ENCODE results near the gene SRSF2.
A peak's percentile ranks its signal among the peaks of the same experiment; 100 is the strongest.

SRSF2 gene, protein sequence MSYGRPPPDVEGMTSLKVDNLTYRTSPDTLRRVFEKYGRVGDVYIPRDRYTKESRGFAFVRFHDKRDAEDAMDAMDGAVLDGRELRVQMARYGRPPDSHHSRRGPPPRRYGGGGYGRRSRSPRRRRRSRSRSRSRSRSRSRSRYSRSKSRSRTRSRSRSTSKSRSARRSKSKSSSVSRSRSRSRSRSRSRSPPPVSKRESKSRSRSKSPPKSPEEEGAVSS

DNA sequence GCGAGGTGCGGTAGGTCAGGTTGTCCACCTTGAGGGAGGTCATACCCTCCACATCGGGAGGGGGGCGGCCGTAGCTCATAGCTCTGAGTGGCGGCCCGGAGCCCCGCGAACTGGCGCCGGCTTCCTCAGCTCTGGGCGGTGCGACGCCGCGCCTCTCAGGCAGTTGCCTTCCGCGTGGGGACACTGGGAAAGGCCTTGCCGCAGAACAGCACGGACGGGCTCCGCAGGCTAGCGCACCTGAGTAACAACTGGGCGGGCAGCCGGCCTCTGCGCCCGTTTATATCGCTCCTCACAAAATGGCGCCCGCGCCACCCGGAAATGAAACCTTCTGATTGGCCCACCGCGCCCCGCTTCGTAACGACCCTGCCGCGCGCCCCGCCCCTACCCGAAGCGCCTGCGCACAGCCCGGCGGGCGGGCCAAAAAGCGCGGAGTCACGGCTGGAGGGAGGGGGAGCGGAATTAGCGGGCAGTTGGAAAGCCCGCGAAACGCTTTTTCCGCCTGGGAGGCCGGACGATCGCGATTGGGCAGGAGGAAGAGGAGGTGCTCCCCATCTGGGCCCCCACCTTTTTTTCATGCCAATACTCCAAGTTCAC is at the start of gene SRSF2:
Gene SRSF2, minus strand, starts transcription at position 250 of the 594 bp plus-strand sequence. Its CDS starts 171 bp downstream, at position 79.
- H3K9me3 ChIP-seq (ENCODE audit: control insufficient read depth in 1 of 2, low read length in 2 of 2) = no peaks in the 10 kb centered on the region
- peaks cover 40 to 66% of the 10 kb centered on the region in 2 donors for H3K4me1 ChIP-seq (ENCODE audit: control insufficient read depth in 1 of 2, insufficient read depth in 2 of 2, low read length in 2 of 2)
- peak within 1 kb of the TSS; percentile 97 for H3K27ac ChIP-seq (ENCODE audit: low read length)
- H3K4me3 ChIP-seq (ENCODE audit: low read depth in 1 of 2, low read length in 2 of 2) = peak within 1 kb of the TSS; percentile 81 to 99
- no peaks in the 10 kb centered on the region for H3K27me3 ChIP-seq (ENCODE audit: low read depth, low read length)
- H3K36me3 ChIP-seq (ENCODE audit: control insufficient read depth in 1 of 2, insufficient read depth in 2 of 2, low read length in 2 of 2) = peaks cover 38 to 43% of the 10 kb centered on the region in 2 donors

DNA sequence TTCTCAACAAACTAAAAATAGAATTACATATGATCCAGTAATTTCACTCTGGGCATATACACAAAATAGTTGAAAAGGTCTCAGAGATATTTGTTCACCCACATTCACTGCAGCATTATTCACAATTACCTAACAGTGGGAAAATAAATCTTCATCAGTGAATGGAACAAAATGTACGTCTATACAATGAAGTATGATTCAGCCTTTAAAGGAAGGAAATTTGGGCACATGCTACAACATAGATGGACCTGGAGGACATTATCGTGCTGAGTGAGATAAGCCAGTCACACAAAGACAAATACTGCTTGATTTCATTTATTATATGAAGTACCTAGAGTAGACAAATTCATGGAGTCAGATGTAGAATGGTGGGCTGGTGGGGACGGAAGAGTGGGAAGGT is 47.8 kb upstream of the SRSF2 start:
- Histone ChIP-seq H3K4me1 (ENCODE audit: control insufficient read depth in 1 of 2, insufficient read depth in 2 of 2, low read length in 2 of 2) (no peaks in the 10 kb centered on the region), H3K36me3 (ENCODE audit: control insufficient read depth in 1 of 2, insufficient read depth in 2 of 2, low read length in 2 of 2) (peaks cover 8 to 29% of the 10 kb centered on the region in 2 donors)

DNA sequence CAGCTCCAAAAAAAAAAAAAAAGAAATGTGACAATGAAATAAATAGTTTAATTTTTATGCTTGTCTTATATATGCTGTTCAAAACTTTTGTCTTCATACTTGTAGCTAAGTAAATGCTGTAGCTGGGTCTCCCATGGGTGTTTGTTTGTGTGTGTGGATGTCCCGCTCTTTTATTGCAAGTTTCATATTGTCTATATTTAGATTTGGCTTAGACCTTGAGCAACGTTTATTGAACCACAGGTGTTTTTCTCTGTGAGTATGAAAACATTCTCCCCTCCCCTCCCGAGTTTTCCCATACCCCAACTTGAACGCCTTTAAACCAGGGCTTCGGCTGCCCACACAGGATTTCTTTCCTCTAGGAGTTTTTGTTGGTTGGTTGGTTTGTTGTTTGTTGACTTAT is 46.0 kb upstream of the SRSF2 start:
- Histone ChIP-seq H3K27ac (ENCODE audit: low read length) (no peak overlapping the region), H3K4me3 (ENCODE audit: low read depth in 1 of 2, low read length in 2 of 2) (no peak overlapping the region), H3K27me3 (ENCODE audit: low read depth, low read length) (no peaks in the 10 kb centered on the region), H3K9me3 (ENCODE audit: control insufficient read depth in 1 of 2, low read length in 2 of 2) (no peaks in the 10 kb centered on the region), H3K36me3 (ENCODE audit: control insufficient read depth in 1 of 2, insufficient read depth in 2 of 2, low read length in 2 of 2) (peaks cover 8 to 40% of the 10 kb centered on the region in 2 donors), H3K4me1 (ENCODE audit: control insufficient read depth in 1 of 2, insufficient read depth in 2 of 2, low read length in 2 of 2) (no peaks in the 10 kb centered on the region)

More for the DNA sequence above, 47.8 kb upstream of the SRSF2 start:
- Histone ChIP-seq H3K27ac (ENCODE audit: low read length) (no peak overlapping the region), H3K27me3 (ENCODE audit: low read depth, low read length) (no peaks in the 10 kb centered on the region), H3K4me3 (ENCODE audit: low read depth in 1 of 2, low read length in 2 of 2) (no peak overlapping the region), H3K9me3 (ENCODE audit: control insufficient read depth in 1 of 2, low read length in 2 of 2) (no peaks in the 10 kb centered on the region)

DNA sequence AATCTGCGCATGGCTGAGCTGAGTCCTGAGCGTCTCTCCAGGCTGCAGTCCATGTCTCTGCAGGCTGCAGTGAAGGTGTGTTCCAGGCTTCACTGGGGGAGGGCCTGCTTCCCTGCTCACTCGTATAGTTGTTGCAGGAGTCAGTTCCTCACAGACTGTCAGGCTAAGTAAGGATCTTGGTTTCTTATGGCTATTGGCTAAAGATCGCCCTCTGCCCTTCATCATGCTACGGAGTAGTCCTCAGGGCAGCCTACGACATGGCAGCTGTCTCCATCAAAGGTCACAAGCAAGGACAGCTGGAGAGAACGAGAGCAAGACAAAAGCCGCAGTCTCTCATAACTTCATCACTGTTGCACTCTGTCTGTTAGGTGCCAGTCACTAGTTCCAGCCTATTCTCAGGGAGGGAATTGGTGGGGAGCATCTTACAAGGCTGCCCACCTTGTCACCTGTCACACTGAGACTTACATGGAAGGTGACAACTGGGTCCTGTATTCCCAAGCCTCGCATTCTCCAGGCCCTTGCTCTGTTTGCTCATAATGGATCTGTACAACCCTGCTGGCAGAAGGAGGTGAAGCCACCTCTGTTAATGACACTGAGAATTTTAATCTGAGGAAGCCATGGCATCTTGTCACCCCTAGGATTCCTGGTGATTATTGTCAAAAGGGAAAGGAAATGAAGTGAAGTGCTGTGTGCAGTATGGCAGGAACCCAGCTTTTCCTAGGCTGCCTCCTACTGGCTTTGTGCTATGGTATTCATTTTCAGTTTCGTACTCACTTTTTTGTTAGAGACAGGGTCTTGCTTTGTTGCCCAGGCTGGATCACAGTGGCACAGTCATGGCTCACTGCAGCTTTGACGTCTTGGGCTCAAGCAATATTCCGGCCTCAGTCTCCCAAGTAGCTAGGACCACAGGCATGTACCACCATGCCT is 44.2 kb upstream of the SRSF2 start:
- no peaks in the 10 kb centered on the region for H3K27me3 ChIP-seq (ENCODE audit: low read depth, low read length)
- H3K27ac ChIP-seq (ENCODE audit: low read length) = no peak overlapping the region
- H3K4me1 ChIP-seq (ENCODE audit: control insufficient read depth in 1 of 2, insufficient read depth in 2 of 2, low read length in 2 of 2) = no peaks in the 10 kb centered on the region
- H3K9me3 ChIP-seq (ENCODE audit: control insufficient read depth in 1 of 2, low read length in 2 of 2) = no peaks in the 10 kb centered on the region
- peaks cover 8 to 45% of the 10 kb centered on the region in 2 donors for H3K36me3 ChIP-seq (ENCODE audit: control insufficient read depth in 1 of 2, insufficient read depth in 2 of 2, low read length in 2 of 2)
- H3K4me3 ChIP-seq (ENCODE audit: low read depth in 1 of 2, low read length in 2 of 2) = no peak overlapping the region

DNA sequence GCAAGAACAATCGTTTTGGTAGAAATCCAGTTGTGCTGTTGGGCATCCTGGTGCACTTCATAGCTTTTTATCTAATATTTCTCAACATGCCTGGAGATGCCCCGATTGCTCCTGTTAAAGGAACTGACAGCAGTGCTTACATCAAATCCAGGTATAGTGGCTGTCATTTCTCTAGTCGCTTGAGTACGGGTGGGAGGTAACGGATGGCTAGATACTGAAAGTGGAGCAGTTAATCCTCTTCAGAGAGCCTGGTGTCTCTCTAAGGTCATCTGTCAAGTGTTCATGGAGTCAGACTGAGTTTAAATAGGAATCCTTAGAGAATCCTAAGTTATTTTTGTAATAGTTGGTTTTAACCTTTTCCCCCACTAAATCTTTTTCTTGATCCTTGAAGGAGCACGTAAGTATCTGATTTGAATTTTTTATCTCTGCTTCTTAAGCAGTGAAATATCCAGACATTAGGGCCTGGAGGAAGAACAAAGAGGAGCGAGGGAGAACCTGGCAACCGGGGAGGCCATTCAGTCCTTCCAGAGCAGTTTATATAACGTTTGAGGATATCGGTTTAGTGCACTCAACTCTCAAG is 38.0 kb upstream of the SRSF2 start:
- Histone ChIP-seq H3K9me3 (ENCODE audit: control insufficient read depth in 1 of 2, low read length in 2 of 2) (no peaks in the 10 kb centered on the region), H3K27ac (ENCODE audit: low read length) (no peak overlapping the region), H3K4me1 (ENCODE audit: control insufficient read depth in 1 of 2, insufficient read depth in 2 of 2, low read length in 2 of 2) (no peaks in the 10 kb centered on the region), H3K36me3 (ENCODE audit: control insufficient read depth in 1 of 2, insufficient read depth in 2 of 2, low read length in 2 of 2) (peaks cover 28 to 64% of the 10 kb centered on the region in 2 donors), H3K4me3 (ENCODE audit: low read depth in 1 of 2, low read length in 2 of 2) (no peak overlapping the region), H3K27me3 (ENCODE audit: low read depth, low read length) (no peaks in the 10 kb centered on the region)

DNA sequence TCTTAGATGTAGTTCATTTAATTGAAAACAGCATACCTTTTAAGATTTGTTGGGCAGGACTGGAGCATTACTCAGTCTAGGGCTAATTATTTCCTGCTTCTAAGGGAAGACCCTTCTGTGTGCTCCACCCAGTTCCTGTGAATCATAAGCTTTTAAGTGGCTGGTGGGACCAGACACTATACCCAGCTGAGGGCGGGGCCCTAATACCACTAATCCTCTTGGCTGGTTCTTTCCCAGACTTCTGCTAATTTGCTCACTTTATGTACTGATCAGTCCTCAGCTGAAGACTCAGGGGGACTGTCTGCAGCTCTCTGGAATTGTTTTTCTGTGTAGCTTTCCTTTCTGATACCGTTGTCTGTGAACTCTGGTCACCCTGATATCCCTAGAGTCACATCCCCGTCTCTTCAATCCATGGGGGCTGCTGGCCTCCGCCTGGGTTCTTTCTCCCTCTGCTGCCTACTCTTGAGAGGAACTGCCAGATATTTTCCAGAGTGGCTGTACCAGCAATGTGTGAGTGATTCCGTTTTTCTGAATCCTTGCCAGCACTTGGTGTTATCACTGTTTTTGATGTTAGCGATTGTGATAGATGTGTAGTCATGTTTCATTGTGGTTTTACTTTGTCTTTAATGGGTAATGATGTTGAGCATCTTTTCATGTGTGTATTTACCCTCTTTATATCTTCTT is 35.9 kb upstream of the SRSF2 start:
- Histone ChIP-seq H3K9me3 (ENCODE audit: control insufficient read depth in 1 of 2, low read length in 2 of 2) (no peaks in the 10 kb centered on the region), H3K27me3 (ENCODE audit: low read depth, low read length) (no peaks in the 10 kb centered on the region), H3K27ac (ENCODE audit: low read length) (no peak overlapping the region), H3K36me3 (ENCODE audit: control insufficient read depth in 1 of 2, insufficient read depth in 2 of 2, low read length in 2 of 2) (peaks cover 32 to 62% of the 10 kb centered on the region in 2 donors), H3K4me1 (ENCODE audit: control insufficient read depth in 1 of 2, insufficient read depth in 2 of 2, low read length in 2 of 2) (no peaks in the 10 kb centered on the region), H3K4me3 (ENCODE audit: low read depth in 1 of 2, low read length in 2 of 2) (no peak overlapping the region)

DNA sequence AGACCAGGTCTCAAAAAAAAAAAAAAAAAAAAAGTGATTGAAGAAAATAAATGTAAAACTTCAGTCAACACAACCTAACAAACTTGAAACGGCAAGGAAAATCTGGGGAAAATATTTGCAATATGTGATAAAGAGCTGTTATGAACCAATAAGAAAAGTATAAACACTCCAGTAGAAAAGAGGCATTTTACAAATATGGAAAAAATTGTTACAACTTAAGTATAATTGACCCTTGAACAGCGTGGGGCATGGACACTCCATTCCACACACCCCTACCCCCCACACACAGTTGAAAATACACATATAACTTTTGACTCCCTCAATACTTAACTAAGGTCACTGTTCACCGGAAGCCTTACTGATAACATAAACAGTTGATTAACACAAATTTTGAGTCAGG is 21.4 kb upstream of the SRSF2 start:
- Histone ChIP-seq H3K36me3 (ENCODE audit: control insufficient read depth in 1 of 2, insufficient read depth in 2 of 2, low read length in 2 of 2) (peaks cover 6 to 25% of the 10 kb centered on the region in 2 donors), H3K4me1 (ENCODE audit: control insufficient read depth in 1 of 2, insufficient read depth in 2 of 2, low read length in 2 of 2) (no peaks in the 10 kb centered on the region), H3K27ac (ENCODE audit: low read length) (no peak overlapping the region), H3K4me3 (ENCODE audit: low read depth in 1 of 2, low read length in 2 of 2) (no peak overlapping the region), H3K27me3 (ENCODE audit: low read depth, low read length) (no peaks in the 10 kb centered on the region), H3K9me3 (ENCODE audit: control insufficient read depth in 1 of 2, low read length in 2 of 2) (no peaks in the 10 kb centered on the region)

DNA sequence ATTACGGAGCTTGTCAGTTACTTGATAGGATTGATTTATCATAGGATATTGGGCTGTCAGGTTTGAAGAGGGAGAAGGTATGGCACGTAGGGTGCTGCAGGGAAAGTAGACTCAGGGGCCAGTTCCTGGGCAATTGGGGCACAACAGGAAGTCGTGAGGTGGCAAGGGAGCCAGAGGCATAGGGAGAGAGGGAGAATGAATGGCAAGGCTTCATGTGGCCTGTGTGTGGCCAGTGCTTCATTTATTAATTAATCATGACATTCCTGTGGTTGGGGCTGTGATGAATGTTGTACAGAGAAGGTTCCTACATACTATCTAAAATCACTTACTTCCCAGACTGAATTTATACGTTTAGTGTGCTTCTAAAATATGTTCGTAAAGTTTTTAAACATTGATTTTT is 20.1 kb upstream of the SRSF2 start:
- no peaks in the 10 kb centered on the region for H3K4me1 ChIP-seq (ENCODE audit: control insufficient read depth in 1 of 2, insufficient read depth in 2 of 2, low read length in 2 of 2)
- no peak overlapping the region for H3K4me3 ChIP-seq (ENCODE audit: low read depth in 1 of 2, low read length in 2 of 2)
- H3K27ac ChIP-seq (ENCODE audit: low read length) = no peak overlapping the region
- no peaks in the 10 kb centered on the region for H3K27me3 ChIP-seq (ENCODE audit: low read depth, low read length)
- no peaks in the 10 kb centered on the region for H3K9me3 ChIP-seq (ENCODE audit: control insufficient read depth in 1 of 2, low read length in 2 of 2)
- H3K36me3 ChIP-seq (ENCODE audit: control insufficient read depth in 1 of 2, insufficient read depth in 2 of 2, low read length in 2 of 2) = peaks cover 6 to 25% of the 10 kb centered on the region in 2 donors

DNA sequence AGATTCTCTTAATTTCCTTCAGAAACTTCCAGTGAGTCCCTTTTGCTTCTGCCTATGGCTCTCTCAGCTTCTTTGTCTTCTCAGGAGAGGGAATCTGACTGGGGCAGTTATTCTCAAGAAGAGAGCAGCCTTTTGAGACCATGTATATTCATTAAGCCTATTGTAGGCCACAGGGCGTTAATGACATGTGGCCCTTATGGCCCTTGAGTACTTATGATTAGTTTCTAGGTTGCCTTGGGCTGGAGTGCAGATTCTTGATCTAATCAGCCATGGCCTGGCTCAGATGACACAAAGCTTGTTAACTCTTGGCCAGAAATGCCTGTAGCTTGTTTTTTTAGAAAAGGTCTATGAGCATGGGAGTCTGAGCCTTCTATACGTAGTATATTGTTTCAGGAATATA is 18.2 kb upstream of the SRSF2 start:
- Histone ChIP-seq H3K9me3 (ENCODE audit: control insufficient read depth in 1 of 2, low read length in 2 of 2) (no peaks in the 10 kb centered on the region), H3K27me3 (ENCODE audit: low read depth, low read length) (no peaks in the 10 kb centered on the region), H3K4me3 (ENCODE audit: low read depth in 1 of 2, low read length in 2 of 2) (no peak overlapping the region), H3K4me1 (ENCODE audit: control insufficient read depth in 1 of 2, insufficient read depth in 2 of 2, low read length in 2 of 2) (no peaks in the 10 kb centered on the region), H3K36me3 (ENCODE audit: control insufficient read depth in 1 of 2, insufficient read depth in 2 of 2, low read length in 2 of 2) (peaks cover 6 to 22% of the 10 kb centered on the region in 2 donors), H3K27ac (ENCODE audit: low read length) (no peak overlapping the region)

DNA sequence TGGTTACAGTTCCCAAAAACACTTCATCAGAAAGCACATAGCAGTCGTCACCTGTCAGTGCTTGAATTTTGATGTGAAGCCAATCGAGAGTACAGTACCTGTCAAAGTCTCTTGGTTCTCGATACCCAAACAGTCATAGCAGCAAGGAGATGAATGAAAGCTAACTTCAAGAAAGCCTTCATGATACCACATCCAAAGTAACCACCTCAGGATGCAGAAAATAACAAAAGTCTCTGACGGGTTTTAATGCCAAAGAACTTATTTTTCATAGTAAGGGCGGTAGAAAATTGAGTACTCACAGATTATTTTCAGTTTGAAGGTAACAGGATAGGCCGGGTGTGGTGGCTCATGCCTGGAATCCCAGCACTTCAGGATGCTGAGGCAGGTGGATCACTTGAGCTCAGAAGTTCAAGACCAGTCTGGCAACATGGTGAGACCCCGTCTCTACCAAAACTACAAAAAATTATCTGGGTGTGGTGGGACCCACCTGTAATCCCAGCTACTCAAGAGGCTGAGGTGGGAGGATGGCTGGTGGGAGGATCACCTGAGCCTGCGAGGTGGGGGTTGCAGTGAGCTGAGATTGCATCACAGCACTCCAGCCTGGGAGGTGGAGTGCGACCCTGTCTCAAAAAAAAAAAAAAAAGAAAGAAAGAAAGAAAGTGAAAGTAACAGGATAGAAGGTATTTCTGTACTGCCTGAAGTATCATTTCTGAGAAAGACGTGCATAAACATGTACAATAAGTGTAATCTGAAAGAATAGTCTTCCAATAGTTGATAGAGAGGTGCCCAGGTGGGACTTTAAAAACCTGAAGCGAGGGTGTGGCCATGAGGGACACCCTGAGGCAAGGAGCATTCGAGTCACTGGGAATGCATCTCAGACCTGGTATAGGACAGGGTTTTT is 16.2 kb upstream of the SRSF2 start:
- H3K27ac ChIP-seq (ENCODE audit: low read length) = no peak overlapping the region
- no peaks in the 10 kb centered on the region for H3K4me1 ChIP-seq (ENCODE audit: control insufficient read depth in 1 of 2, insufficient read depth in 2 of 2, low read length in 2 of 2)
- H3K9me3 ChIP-seq (ENCODE audit: control insufficient read depth in 1 of 2, low read length in 2 of 2) = no peaks in the 10 kb centered on the region
- H3K27me3 ChIP-seq (ENCODE audit: low read depth, low read length) = no peaks in the 10 kb centered on the region
- peaks cover 6 to 17% of the 10 kb centered on the region in 2 donors for H3K36me3 ChIP-seq (ENCODE audit: control insufficient read depth in 1 of 2, insufficient read depth in 2 of 2, low read length in 2 of 2)
- no peak overlapping the region for H3K4me3 ChIP-seq (ENCODE audit: low read depth in 1 of 2, low read length in 2 of 2)

Measured in muscle layer of duodenum (tissue), 2 donors.